T-helper 2 cell treated with Interferon-gamma antibody and Interleukin-4, amounts not matched to agents 100 ng/mL and 5 ng/mL, for 36 hours (primary cell): ENCODE measurements around the gene ATOSB. TPM values are rescaled to one million over a fixed set of nuclear protein-coding genes. Genes with fewer than 3 reads are reported as not detected.

Source experiments
- intact Hi-C: fragments of 100-400 bp; cut with micrococcal nuclease; formaldehyde crosslinking; loops from one replicate; pipeline ENCODE4 v1.15.1; 2023
- total RNA-seq: library from RNA; stranded (reverse); gene quantifications from 2 replicates; pipeline ENCODE4 v1.2.3, GENCODE V29; 2022

ATOSB gene
- total RNA-seq, 1 donor from 2014 or later: 14.4 TPM

DNA sequence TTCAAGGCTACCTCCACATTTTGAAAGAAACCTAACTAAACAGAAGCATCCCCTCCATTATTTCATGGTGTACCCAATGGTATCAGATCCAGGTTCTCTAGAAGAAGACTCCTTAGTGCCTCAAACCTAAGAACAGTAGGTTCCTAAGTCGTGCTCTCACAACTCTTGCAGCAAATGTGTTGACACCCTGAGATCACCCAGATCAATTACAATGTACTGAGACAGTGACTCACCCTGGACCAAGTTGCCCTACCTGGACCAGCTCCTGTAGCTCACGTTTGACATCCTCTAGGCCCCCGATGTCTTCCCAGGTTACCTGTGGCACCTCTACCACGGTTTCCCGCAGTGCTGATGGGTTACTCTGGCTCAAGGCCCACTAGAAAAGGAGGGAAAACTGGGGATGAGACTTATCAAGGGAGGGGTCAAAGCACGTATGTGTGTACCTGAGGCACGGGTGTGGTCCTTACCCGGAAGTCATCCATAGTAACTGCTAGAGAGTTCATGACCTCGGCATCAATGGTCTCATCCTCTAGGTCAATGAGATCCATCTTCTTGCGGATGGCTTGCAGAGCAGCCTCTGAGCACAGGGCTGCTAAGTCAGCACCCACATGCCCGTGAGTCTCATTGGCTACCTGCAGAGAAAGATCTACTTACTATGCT is 55.0 kb downstream of the ATOSB start:
- intact Hi-C loops: no loop called here

DNA sequence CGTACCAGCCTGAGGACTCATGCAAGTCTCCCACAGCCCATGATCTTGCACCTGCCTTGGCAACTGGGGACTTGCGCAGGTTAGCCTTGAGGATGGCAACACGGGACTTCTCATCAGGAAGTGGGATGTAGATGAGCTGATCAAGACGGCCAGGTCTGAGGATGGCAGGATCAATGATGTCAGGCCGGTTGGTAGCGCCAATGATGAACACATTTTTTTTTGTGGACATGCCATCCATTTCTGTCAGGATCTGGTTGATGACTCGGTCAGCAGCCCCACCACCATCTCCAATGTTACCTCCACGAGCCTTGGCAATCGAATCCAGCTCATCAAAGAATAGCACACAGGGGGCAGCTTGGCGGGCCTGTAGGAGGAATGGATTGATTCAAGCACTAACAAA is 56.2 kb downstream of the ATOSB start:
- intact Hi-C loops: no loop called here

GRCh38 chr9:35057271-35057620 is 58.4 kb downstream of the ATOSB start:
- intact Hi-C loops: no loop called here

DNA sequence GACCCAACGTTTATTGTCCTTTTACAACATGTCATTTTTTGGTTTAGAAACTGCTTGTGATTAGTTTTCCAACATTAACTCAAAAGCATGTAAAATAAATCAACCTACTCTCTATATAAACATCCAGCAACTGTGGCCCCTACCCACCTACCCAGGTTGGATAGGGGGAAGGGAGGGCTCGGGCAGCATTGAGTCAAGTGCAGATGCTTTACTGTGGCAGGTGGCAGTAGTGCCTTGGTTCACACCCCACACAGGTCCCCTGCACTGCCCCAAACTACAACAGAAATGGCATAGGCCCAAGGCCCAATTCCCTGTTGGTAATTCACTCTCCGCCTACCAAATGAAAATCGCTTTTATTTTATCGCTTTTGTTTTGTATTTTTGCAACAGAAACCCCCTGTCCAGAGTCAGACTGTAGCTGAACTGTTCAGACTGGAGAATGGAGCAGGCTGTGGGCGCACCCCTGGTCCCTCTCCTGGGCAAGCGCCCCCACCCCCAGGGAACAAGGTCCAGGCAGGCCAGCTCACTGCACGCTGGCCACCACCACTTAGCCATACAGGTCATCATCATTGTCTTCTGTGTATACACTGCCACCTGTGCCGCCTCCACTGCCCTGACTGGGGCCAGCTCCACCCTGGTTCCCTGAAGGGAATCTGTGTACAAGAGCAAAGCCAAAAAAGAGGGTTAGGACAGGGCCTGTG is 58.9 kb downstream of the ATOSB start:
- intact Hi-C loops: no loop called here

GRCh38 chr9:35054871-35055644 is 60.6 kb downstream of the ATOSB start:
- intact Hi-C loops: loop anchor here (1.0 kb wide), 1 partner anchor 11 kb away; no protein-coding TSS in a partner anchor

GRCh38 chr9:35054185-35054835 is 61.4 kb downstream of the ATOSB start:
- intact Hi-C loops: loop anchor here (1.0 kb wide), 1 partner anchor 10 kb away; no protein-coding TSS in a partner anchor

Other genes starting within 250 kb of the ATOSB start
- not detected in 2 replicates for gene PHF24, start 157.6 kb downstream of the ATOSB start, total RNA-seq
- 4.2 and 4.8 TPM in 2 replicates for gene DNAJB5, start 126.1 kb downstream of the ATOSB start, total RNA-seq
- 248 and 255 TPM in 2 replicates for gene VCP, start 43.2 kb downstream of the ATOSB start, total RNA-seq
- gene FANCG, start 35.9 kb downstream of the ATOSB start, total RNA-seq: 112 and 118 TPM in 2 replicates
- gene PIGO, start 19.3 kb downstream of the ATOSB start, total RNA-seq: 26.4 and 33.4 TPM in 2 replicates
- 139 and 143 TPM in 2 replicates for gene STOML2, start 12.7 kb downstream of the ATOSB start, total RNA-seq
- gene UNC13B, start 46.1 kb upstream of the ATOSB start, total RNA-seq: 0.27 and 0.84 TPM in 2 replicates